NCI-H146 treated with DMSO at 0.1 percent for 48 hours (cell line): ENCODE data around the gene YEATS2.
"Not testable (repeated sequence)": the region's sequence is repeated elsewhere in the genome, so short reads cannot be mapped to it uniquely, and the experiment has no call there.

ENCODE experiments used
- DNase-seq: peaks from one replicate; lab custom pipeline; 2025; ENCODE audit not compliant: unreplicated experiment; lab: John Stamatoyannopoulos, UW

The YEATS2 gene

GRCh38 chr3:183774631-183775030 lies 77.0 kb downstream of the YEATS2 start:
- DNase-seq, result no peak

- DNase-seq, result no peak
Measured at GRCh38 chr3:183775781-183776180, 78.2 kb downstream of the YEATS2 start.

- DNase-seq, result not testable (repeated sequence)
Measured at GRCh38 chr3:183776451-183776850, 78.9 kb downstream of the YEATS2 start.

GRCh38 chr3:183777016-183777618 lies 79.5 kb downstream of the YEATS2 start:
- DNase-seq, result no peak

GRCh38 chr3:183779896-183780465 lies 82.4 kb downstream of the YEATS2 start:
- no peak for DNase-seq

GRCh38 chr3:183781246-183781645 lies 83.6 kb downstream of the YEATS2 start:
- DNase-seq, result no peak

GRCh38 chr3:183782576-183783276 lies 85.1 kb downstream of the YEATS2 start:
- DNase-seq, result no peak

GRCh38 chr3:183784503-183784902 lies 86.9 kb downstream of the YEATS2 start:
- not testable (repeated sequence) for DNase-seq

GRCh38 chr3:183789826-183790225 lies 92.2 kb downstream of the YEATS2 start:
- DNase-seq, result no peak

GRCh38 chr3:183790700-183791099 lies 93.1 kb downstream of the YEATS2 start:
- DNase-seq, result no peak

- no peak for DNase-seq
Measured at GRCh38 chr3:183792976-183793375, 95.4 kb downstream of the YEATS2 start.

- DNase-seq, result no peak
Measured at GRCh38 chr3:183794452-183794851, 96.9 kb downstream of the YEATS2 start.

GRCh38 chr3:183796372-183796771 lies 98.8 kb downstream of the YEATS2 start:
- no peak for DNase-seq

- no peak for DNase-seq
Measured at GRCh38 chr3:183797996-183798395, 100.4 kb downstream of the YEATS2 start.

- no peak for DNase-seq
Measured at GRCh38 chr3:183799461-183799860, 101.9 kb downstream of the YEATS2 start.

- DNase-seq, result no peak
Measured at GRCh38 chr3:183800243-183800863, 102.8 kb downstream of the YEATS2 start.

GRCh38 chr3:183801601-183802000 lies 104.0 kb downstream of the YEATS2 start:
- no peak for DNase-seq

- DNase-seq, result no peak
Measured at GRCh38 chr3:183802989-183803388, 105.4 kb downstream of the YEATS2 start.

- DNase-seq, result peak; percentile 99
Measured at GRCh38 chr3:183807209-183807728, 109.7 kb downstream of the YEATS2 start.

GRCh38 chr3:183807881-183808280 lies 110.3 kb downstream of the YEATS2 start:
- DNase-seq, result no peak

- no peak for DNase-seq
Measured at GRCh38 chr3:183808355-183808754, 110.8 kb downstream of the YEATS2 start.

GRCh38 chr3:183809270-183809669 lies 111.7 kb downstream of the YEATS2 start:
- DNase-seq, result peak; percentile 99
